PFSK-1 (cell line): ENCODE results near the gene MAPRE2.

Source experiments
- FOXP2 ChIP-seq: optimal IDR thresholded peaks from 2 replicates; pipeline ENCODE3; 2011; ENCODE audit warnings: borderline replicate concordance, control low read depth, inconsistent platforms; ENCODE audit not compliant: insufficient read depth; ENCODE audit errors: extremely low read length, extremely low read depth
- POLR2AphosphoS5 ChIP-seq: IDR thresholded peaks from 2 replicates; pipeline ENCODE4 v1.6.1; 2012; ENCODE audit warnings: low read depth, mild to moderate bottlenecking, control low read depth, low read length, moderate library complexity
- SIN3A ChIP-seq: IDR thresholded peaks from 2 replicates; pipeline ENCODE4 v1.6.1; 2012; ENCODE audit warnings: mild to moderate bottlenecking, low read length, moderate library complexity, borderline replicate concordance; ENCODE audit not compliant: insufficient read depth
- TAF1 ChIP-seq: IDR thresholded peaks from 2 replicates; pipeline ENCODE4 v1.6.1; 2012; ENCODE audit warnings: low read length, control low read depth, borderline replicate concordance; ENCODE audit not compliant: insufficient read depth
- TF ChIP-seq, protein P1 (sequence below), 2 experiments: IDR thresholded peaks; 2 replicates each; pipeline versions ENCODE4 v1.6.1 to v1.8.0; 2011 to 2012; ENCODE audit warnings: low read depth in 2 of 2, low read length in 2 of 2, control low read depth in 1 of 2, inconsistent platforms in 1 of 2, mild to moderate bottlenecking in 1 of 2, moderate library complexity in 1 of 2; ENCODE audit not compliant: insufficient read depth in 1 of 2

Gene MAPRE2

DNA sequence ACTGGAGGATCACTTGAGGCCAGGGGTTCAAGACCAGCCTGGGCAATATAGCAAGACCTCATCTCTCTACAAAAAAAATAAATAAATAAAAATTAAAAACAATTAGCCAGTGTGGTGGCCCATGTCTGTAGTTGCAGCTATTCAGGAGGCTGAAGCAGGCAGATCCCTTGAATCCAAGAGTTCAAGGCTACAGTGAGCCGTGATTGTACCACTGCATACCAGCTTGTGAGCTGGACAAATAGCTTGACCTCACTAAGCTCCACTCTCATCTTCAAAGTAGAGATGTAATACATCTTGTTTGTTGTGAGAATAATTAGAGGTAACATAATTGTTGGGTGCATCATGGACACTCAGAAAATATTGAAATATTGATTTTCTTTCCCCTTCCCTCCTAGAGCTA, 31.1 kb upstream of the MAPRE2 start:
- TF ChIP-seq, protein P1, sequence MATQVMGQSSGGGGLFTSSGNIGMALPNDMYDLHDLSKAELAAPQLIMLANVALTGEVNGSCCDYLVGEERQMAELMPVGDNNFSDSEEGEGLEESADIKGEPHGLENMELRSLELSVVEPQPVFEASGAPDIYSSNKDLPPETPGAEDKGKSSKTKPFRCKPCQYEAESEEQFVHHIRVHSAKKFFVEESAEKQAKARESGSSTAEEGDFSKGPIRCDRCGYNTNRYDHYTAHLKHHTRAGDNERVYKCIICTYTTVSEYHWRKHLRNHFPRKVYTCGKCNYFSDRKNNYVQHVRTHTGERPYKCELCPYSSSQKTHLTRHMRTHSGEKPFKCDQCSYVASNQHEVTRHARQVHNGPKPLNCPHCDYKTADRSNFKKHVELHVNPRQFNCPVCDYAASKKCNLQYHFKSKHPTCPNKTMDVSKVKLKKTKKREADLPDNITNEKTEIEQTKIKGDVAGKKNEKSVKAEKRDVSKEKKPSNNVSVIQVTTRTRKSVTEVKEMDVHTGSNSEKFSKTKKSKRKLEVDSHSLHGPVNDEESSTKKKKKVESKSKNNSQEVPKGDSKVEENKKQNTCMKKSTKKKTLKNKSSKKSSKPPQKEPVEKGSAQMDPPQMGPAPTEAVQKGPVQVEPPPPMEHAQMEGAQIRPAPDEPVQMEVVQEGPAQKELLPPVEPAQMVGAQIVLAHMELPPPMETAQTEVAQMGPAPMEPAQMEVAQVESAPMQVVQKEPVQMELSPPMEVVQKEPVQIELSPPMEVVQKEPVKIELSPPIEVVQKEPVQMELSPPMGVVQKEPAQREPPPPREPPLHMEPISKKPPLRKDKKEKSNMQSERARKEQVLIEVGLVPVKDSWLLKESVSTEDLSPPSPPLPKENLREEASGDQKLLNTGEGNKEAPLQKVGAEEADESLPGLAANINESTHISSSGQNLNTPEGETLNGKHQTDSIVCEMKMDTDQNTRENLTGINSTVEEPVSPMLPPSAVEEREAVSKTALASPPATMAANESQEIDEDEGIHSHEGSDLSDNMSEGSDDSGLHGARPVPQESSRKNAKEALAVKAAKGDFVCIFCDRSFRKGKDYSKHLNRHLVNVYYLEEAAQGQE (IDR thresholded peaks at IDR 0.05; ENCODE audit: insufficient read depth in 1 of 2, low read depth in 2 of 2, low read length in 2 of 2): no peak
- TF ChIP-seq POLR2AphosphoS5 (no peak), TAF1 (no peak), FOXP2 (no peak), SIN3A (no peak)

GRCh38 chr18:35010993-35011392, 30.2 kb upstream of the MAPRE2 start:
- no peak for TF ChIP-seq POLR2AphosphoS5
- no peak for TF ChIP-seq TAF1
- TF ChIP-seq, protein P1 (IDR thresholded peaks at IDR 0.05; ENCODE audit: insufficient read depth in 1 of 2, low read depth in 2 of 2, low read length in 2 of 2): no peak
- TF ChIP-seq SIN3A: no peak
- TF ChIP-seq FOXP2: no peak

DNA sequence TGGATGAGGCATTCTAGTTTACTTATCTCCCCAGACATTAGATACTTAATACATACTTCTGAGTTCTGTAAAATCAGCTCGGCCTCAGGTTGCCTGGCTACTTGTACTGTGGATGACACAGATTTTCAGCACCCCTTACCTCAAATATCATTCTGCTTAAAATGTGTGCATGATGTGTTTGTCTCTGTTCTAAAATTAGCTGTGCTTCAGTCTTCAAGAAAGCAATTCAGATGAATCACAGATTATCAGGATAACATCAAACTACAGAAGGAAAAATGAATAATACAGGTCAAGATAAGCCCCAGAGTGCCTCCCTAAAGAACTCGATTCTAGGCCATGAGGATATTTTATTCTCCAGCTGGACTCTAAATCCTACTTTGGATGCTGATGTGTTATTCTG, 21.3 kb upstream of the MAPRE2 start:
- TF ChIP-seq, protein P1 (IDR thresholded peaks at IDR 0.05; ENCODE audit: insufficient read depth in 1 of 2, low read depth in 2 of 2, low read length in 2 of 2): no peak
- TF ChIP-seq POLR2AphosphoS5 (no peak), SIN3A (no peak), FOXP2 (no peak), TAF1 (no peak)

GRCh38 chr18:35022426-35023001, 18.7 kb upstream of the MAPRE2 start:
- TF ChIP-seq SIN3A (no peak), FOXP2 (no peak), POLR2AphosphoS5 (no peak), TAF1 (no peak)
- TF ChIP-seq, protein P1 (IDR thresholded peaks at IDR 0.05; ENCODE audit: insufficient read depth in 1 of 2, low read depth in 2 of 2, low read length in 2 of 2): no peak

DNA sequence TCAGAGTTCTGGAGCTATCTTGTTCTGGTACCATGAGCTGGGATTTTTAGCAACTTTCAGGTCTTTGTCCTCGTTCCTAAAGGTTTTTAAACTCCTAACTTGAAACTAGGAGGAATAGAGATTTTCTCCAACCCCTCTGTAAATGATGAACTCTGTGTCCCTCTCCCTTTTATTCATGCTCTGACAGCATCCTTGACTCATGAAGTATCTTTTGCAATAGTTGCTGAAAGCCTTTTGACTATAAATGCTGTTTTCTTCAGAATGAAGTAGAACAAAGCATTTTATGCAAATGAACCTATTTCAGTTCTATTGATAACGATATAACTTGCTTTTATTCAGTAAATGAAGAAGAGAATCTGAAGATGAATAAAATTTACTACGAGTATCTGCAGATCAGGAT, 17.0 kb upstream of the MAPRE2 start:
- no peak for TF ChIP-seq TAF1
- no peak for TF ChIP-seq SIN3A
- no peak for TF ChIP-seq POLR2AphosphoS5
- TF ChIP-seq FOXP2: no peak
